HG03520 (cell line): ENCODE data around the gene STK11.

Experiments
- ATAC-seq: cut with Tn5 transposase; IDR thresholded peaks from one replicate; pipeline ENCODE4 v1.9.1; 2021; ENCODE audit warnings: mild to moderate bottlenecking, moderate library complexity; ENCODE audit not compliant: unreplicated experiment

STK11 gene

DNA sequence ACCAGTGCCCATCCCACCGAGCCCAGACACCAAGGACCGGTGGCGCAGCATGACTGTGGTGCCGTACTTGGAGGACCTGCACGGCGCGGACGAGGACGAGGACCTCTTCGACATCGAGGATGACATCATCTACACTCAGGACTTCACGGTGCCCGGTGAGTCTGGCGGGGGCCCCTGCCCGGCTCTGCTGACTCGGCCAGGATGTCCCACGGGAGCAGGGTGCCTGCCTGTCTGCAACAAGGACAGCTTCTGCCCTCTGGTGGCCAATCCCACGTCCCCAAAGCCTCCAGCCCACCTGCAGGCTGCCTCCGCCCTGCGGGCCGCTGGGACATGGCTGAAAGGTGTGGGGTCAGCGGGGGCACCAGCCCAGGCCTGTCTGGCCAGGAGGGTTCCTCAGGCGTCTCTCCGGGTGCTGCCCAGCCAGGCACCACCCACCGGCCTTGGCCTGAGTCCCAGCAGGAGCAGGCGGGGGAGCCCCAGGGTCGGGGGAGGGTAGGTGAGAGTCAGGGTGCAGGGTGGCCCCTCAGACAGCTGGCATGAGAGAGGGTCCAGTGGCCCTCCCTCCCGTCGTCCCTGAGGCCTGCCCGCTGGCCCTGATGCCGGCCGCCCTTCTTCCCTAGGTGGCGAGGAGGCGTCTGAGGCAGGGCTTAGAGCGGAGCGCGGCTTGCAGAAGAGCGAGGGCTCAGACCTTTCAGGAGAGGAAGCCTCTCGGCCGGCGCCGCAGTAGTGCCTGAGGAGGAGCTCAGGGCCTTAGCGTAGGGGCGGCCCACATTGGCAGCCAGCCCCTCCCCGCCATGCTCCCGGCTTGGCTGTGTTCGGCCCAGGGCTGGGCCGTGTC lies 17.7 kb downstream of the STK11 start:
- ATAC-seq, result no peak

DNA sequence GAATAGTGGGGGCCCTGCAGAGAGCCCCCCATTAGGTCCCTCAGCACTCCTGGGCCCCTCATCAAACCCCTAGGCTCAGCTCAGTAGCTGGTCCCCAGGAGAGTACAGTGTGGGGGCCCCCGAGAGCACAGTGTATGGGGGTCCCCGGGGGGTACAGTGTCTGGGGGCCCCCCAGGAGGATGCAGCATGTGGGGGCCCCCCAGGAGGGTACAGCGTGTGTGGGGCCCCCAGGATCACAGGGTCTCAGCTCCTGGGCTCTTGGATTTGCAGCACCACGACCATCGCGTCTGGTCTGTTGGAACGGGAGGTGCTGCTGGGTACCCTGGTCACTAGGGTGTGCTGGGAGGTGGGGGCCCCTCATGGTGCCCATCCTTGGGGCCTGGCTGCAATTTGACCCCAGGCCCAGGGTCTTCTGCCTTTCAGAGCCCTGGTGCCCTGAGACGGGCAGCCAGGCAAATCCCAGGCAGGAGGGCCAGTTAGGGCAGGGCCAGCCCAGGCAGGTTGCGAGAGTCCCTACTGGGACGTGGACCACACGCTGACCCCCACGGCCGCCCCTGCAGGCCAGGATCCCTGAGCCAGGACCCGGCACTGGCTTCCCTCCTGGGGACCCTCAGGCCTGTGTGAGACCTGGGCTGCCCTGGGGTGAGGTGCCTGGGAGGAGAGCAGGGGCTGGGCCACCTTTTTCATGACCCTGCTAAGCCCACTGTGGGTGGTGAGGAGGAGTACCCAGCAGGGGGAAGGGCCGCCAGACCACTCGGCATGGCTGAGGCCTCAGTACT lies 18.7 kb downstream of the STK11 start:
- no peak for ATAC-seq

DNA sequence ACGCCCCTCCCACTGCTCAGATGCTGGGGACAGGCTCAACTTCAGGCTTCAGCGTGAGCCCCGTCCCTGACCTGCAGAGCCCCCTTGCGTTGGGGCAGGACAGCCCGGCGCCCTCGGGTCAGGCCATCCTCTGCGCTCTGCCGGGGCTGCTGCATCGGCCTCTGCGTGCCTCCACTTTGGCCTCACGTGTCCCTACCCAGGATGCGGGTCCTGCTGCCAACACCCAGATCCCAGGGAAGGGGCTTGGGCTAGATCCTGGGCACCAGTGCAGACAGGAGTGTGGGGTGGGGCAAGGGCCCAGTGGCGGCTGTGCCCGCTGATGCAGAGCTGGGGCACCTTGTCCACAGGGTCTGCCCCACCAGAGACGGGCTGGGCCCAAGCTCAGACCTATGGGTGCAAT lies 19.3 kb downstream of the STK11 start:
- no peak for ATAC-seq

DNA sequence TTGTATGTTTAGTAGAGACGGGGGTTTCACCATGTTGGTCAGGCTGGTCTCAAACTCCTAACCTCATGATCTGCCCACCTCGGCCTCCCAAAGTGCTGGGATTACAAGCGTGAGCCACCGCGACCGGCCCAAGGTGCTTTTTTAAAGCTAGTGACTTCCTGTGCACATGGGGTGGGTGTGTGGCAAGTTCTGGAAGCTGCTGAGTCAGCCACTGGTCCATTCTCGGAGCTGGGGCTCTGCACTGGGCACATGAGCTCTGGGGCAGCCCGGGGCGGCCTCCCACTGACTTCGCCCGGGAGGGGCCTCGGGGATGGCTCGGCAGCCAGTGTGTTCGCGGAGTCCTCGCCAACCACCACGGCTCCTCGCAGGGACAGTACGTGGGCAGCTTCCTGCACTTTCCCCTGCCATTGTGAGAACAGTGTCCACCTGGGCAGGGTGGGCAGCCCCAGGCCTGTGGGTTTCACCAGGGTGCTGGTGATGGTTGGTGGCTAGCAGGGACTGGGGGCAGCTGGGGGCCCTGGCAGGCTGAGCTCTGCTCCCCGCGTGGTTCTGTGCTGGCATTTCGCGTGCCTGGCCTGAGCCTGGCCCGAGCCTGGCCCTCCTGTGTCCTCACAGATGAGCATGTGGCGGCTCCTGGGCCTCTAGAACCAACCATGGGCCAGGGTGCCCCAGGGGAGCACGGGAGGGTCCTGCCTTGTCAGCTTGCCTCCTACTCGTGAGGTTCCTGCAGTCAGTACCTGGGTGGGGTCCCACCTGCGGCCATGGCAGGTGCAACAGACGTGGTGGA lies 20.1 kb downstream of the STK11 start:
- no peak for ATAC-seq

DNA sequence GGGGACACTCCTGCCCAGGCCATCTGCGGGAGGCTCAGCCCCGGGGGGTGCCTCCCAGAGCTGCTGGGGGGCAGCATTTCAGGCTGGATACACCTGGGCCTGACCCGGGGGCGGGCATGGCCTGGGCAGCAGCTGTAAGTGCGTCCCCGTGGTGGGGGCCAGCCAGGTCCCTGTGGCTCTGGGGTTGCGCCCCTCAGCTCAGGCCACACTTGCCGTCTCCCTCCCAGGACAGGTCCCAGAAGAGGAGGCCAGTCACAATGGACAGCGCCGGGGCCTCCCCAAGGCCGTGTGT lies 20.6 kb downstream of the STK11 start:
- ATAC-seq, result no peak

DNA sequence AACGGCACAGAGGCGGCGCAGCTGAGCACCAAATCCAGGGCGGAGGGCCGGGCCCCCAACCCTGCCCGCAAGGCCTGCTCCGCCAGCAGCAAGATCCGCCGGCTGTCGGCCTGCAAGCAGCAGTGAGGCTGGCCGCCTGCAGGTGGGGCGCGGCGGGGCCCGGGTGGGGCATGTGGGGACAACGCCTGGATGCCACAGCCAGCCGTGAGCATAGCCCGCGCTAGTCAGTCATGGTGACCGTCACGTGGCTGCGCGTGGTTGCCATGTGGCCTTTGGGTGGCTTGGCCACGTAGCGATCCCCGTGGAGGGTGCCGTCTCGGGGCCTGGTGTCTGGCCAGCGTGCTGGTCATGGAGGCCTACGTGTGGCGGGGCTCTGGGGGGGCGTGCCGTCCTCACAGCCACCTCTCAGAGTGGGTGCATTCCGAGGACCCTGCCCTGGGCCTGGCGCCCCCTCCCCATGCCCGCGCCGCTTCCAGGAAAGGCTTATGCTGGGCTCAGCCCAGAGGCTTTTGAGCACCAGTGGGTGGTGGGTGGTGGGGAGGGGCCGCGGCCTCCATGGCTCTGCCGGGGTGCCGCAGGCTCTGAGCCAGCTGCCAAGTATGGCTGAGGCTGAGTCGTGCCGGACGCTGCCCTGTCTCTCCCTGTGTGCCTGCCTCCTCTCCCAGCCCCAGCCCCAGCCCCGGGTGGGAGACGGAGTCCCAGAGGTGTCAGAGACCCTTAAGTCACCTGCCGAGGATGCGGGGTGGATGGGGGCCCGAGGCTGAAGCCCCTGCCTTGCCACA lies 21.1 kb downstream of the STK11 start:
- no peak for ATAC-seq

- no peak for ATAC-seq
Measured at GRCh38 chr19:1227304-1228054, 21.9 kb downstream of the STK11 start.

DNA sequence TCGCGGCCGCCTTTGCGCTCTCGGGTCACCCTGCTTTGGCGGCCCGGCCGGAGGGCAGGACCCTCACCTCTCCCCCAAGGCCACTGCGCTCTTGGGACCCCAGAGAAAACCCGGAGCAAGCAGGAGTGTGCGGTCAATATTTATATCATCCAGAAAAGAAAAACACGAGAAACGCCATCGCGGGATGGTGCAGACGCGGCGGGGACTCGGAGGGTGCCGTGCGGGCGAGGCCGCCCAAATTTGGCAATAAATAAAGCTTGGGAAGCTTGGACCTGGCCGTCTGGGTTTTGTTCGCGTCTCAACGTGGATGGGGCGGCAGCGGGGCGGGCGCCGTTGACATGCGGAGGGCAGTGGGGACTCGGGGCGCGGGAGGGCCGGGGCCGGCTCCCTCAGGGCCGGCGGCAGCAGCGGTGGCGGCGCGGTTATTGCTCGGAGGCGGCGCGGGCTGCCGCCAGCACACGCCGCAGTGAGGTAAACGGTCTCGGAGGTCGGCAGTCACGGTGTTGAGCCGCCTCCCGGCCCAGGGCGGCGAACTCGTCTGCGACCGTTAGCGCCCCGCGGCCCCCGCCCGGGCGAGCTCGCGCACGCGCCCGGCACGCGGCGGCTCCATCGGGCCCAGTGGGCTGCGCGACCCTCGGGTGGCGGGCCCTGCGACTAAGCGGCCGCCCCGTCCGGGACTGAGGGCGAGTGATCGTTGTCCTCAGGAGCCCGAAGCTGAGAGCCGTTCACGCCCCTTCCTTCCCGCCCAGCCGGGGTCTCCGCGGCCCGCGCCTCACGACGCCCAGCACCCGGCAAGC lies 22.8 kb downstream of the STK11 start:
- no peak for ATAC-seq

GRCh38 chr19:1229056-1229923 lies 23.7 kb downstream of the STK11 start:
- ATAC-seq, result no peak

DNA sequence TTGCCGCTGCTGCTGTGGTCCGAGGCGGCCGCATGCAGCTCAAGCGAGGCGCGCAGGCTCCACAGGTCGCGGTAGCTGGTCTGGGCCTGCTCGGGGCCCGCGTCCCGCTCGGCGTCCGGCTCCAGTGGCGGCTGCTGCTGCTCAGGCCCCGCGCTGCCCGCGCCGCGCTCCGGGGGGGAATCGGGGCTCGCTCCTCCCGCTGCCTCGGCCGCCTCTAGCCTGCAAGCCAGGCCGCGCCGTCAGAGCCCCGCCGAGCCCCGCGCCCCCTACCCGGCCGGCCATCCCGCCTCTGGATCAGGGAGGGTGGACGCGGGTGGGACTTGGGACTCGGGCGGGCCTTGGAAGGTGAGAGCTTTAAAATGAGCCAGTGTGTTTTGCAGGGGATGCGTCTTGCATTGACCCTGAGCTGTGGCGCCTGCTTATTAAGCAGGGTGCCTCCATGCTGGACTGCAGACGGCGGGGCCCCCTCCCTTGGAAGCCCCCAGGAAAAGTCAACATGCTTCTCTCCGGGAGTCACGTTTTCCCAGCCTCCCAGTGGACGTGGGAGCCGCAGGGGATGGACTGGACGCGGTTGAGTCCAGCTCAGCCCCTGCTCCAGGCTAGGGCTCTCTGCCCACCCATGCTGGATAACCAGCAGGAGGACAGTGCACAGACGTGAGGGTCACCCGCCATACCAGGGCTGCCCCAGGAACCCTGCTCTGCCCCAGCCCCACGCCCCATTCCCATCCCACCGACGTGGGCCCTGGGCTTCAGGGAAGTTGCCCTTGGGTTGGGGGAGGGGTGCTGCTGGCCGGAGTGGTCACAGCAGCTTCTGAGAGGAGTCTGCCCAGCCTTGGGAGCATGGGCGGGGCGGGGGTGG lies 24.6 kb downstream of the STK11 start:
- no peak for ATAC-seq

DNA sequence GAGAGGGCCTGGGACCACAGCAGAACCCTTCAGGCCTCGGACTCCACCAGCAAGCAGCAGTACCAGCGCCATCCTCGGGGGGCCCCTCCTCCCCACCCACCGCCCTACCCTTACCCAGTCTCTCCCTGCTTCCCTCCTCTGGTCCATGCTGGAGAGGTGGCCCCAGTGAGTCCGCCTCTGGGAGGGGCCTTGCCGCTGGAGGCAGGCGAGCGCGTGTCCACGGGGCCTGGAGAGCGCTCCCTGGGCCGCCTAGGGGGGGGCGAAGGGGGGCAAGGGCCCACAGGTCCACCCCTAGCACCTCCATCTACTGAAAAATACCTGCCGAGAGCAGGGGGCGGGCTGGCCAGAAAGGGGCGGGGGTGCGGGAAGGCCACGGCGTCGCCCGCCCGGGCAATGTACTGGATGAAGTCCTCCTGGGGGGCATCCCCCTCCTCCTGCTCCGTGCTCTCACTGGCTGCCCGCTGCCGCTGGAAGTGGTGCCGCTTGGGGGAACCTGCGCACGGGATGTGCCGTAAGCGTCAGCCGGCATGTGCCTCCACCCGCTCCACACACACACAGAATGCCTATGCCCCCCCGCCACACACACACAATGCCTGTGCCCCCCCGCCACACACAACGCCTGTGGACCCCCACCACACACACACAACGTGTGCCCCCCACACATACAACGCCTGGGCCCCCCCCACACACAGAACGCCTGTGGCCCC lies 25.4 kb downstream of the STK11 start:
- no peak for ATAC-seq

GRCh38 chr19:1231729-1232637 lies 26.4 kb downstream of the STK11 start:
- no peak for ATAC-seq

DNA sequence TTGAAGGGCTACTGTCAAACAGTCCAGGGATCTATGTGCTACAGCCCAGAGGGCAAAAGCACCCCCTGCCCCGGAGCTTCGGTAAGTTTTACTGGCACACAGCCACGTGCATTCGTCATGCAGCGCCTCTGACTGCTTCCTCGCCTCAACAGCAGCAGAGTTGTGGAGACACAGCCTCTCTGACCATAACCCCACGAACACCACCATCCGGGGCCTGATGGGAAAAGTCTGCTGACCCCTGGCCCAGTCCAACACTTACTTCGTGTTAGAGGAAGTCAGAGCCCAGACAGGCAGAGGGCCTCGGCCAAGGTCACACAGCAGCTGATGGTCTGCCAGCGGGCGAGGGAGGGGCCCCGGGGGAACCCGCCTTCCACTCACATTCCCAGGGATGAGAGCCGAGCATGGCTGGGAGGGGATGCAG lies 27.1 kb downstream of the STK11 start:
- no peak for ATAC-seq

DNA sequence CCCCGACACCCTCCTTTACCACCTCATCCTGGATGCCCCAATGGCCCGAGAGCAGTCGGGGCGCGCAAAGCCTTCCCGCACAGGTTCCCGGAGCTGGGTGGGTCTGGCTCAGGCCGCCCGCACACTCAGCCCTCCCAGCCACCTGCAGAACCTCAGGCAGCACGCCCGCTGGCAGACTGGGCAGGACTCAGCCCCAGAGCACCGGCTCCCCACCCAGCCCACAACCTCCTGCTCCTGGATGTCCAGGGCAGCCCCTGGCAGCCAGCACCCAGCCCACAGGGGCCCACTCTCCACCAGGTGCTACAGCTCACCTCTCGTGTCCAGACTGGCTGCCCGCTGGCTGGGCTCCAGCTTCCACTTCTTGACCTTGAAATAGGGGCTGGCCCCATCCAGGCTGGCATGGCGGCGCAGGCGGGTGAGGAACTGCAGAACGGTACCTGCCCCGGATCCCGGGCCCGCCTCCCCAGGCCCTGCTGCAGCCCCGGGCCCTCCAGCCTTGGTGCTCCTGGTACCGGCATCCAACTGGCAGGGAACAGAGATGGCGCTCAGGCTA lies 27.6 kb downstream of the STK11 start:
- no peak for ATAC-seq
